Activated CD4-positive, alpha-beta T cell treated with anti-CD3 and anti-CD28 coated beads for 36 hours (primary cell): ENCODE data around the gene CSRNP3. TPM values are rescaled to one million over a fixed set of nuclear protein-coding genes. Genes with fewer than 3 reads are reported as not detected.
"Not testable (repeated sequence)": the region's sequence is repeated elsewhere in the genome, so short reads cannot be mapped to it uniquely, and the experiment has no call there.

Experiments used
- ATAC-seq: fragments of 200-7000 bp; cut with Tn5 transposase; one replicate; pipeline ENCODE4 v1.10.0; 2021; ENCODE audit warnings: mild to moderate bottlenecking, moderate library complexity
- CTCF ChIA-PET: fragments of 350-600 bp; sonication (Branson Sonifier 250); formaldehyde crosslinking; loops from one replicate; lab custom pipeline; 2021; ENCODE audit warnings: antibody characterized with exemption; lab: Charles Lee
- POLR2A ChIA-PET: fragments of 350-600 bp; sonication (Branson Sonifier 250); formaldehyde crosslinking; loops from one replicate; lab custom pipeline; 2021; ENCODE audit warnings: antibody characterized with exemption, inconsistent platforms; lab: Charles Lee
- DNase-seq: peaks from one replicate; pipeline ENCODE4 v3.0.0-alpha.2; 2020
- H3K27ac Mint-ChIP-seq: one replicate; pipeline ENCODE4 v1.8.0; 2021; ENCODE audit warnings: mixed read lengths
- H3K27me3 Mint-ChIP-seq: one replicate; pipeline ENCODE4 v1.8.0; 2021; ENCODE audit warnings: mixed read lengths
- H3K36me3 Mint-ChIP-seq: one replicate; pipeline ENCODE4 v1.8.0; 2021; ENCODE audit warnings: low read depth, mixed read lengths
- H3K4me1 Mint-ChIP-seq: one replicate; pipeline ENCODE4 v1.8.0; 2021; ENCODE audit warnings: mixed read lengths
- H3K4me3 Mint-ChIP-seq: one replicate; pipeline ENCODE4 v1.8.0; 2021; ENCODE audit warnings: mild to moderate bottlenecking, moderate library complexity, mixed read lengths
- H3K9me3 Mint-ChIP-seq: one replicate; pipeline ENCODE4 v1.8.0; 2021; ENCODE audit warnings: low read depth, mixed read lengths
- intact Hi-C, 2 experiments: fragments of 100-400 bp; cut with DNase I in 1 of 2; cut with micrococcal nuclease in 1 of 2; formaldehyde crosslinking; loops; one replicate each; pipeline versions ENCODE4 v1.14.2 to v1.15.1; 2022 to 2024; cut with DNase I, micrococcal nuclease
- total RNA-seq, 2 experiments: library from RNA; stranded (reverse); gene quantifications; one replicate each; pipeline ENCODE4 v1.2.3, GENCODE V29; 2021

Gene CSRNP3
- total RNA-seq, 2 experiments from 2014 or later = not detected

- Mint-ChIP-seq H3K27ac (no peak overlapping the region), H3K27me3 (no peaks in the 10 kb centered on the region), H3K36me3 (no peaks in the 10 kb centered on the region), H3K4me1 (no peaks in the 10 kb centered on the region), H3K4me3 (no peak overlapping the region), H3K9me3 (no peaks in the 10 kb centered on the region)
- ChIA-PET POLR2A (no interaction called here), CTCF (no interaction called here)
- intact Hi-C loops = no loop called here
- no peak for DNase-seq
- ATAC-seq = no peak
Measured at GRCh38 chr2:165572151-165572550, 102.7 kb downstream of the CSRNP3 start.

GRCh38 chr2:165573534-165574461 is 104.3 kb downstream of the CSRNP3 start:
- CTCF ChIA-PET = interaction anchor here (0.7 to 0.8 kb wide), 2 partner anchors 11 to 539 kb away, joined by 3 read pairs; no protein-coding TSS in a partner anchor
- H3K36me3 Mint-ChIP-seq = no peaks in the 10 kb centered on the region
- H3K9me3 Mint-ChIP-seq = no peaks in the 10 kb centered on the region
- DNase-seq = no peak
- no peaks in the 10 kb centered on the region for H3K4me1 Mint-ChIP-seq
- no peak overlapping the region for H3K4me3 Mint-ChIP-seq
- H3K27me3 Mint-ChIP-seq = no peaks in the 10 kb centered on the region
- POLR2A ChIA-PET = no interaction called here
- no peak for ATAC-seq
- intact Hi-C loops = no loop called here
- H3K27ac Mint-ChIP-seq = no peak overlapping the region

GRCh38 chr2:165575044-165575615 is 105.6 kb downstream of the CSRNP3 start:
- no peaks in the 10 kb centered on the region for H3K27me3 Mint-ChIP-seq
- no peak for DNase-seq
- H3K9me3 Mint-ChIP-seq = no peaks in the 10 kb centered on the region
- no peak overlapping the region for H3K27ac Mint-ChIP-seq
- no peaks in the 10 kb centered on the region for H3K4me1 Mint-ChIP-seq
- intact Hi-C loops = no loop called here
- H3K36me3 Mint-ChIP-seq = no peaks in the 10 kb centered on the region
- ChIA-PET POLR2A (no interaction called here), CTCF (no interaction called here)
- ATAC-seq = no peak
- no peak overlapping the region for H3K4me3 Mint-ChIP-seq

GRCh38 chr2:165576409-165577154 is 107.1 kb downstream of the CSRNP3 start:
- intact Hi-C loops = no loop called here
- no peaks in the 10 kb centered on the region for H3K9me3 Mint-ChIP-seq
- H3K27ac Mint-ChIP-seq = no peak overlapping the region
- H3K27me3 Mint-ChIP-seq = no peaks in the 10 kb centered on the region
- ATAC-seq = no peak
- no peaks in the 10 kb centered on the region for H3K4me1 Mint-ChIP-seq
- ChIA-PET POLR2A (no interaction called here), CTCF (no interaction called here)
- H3K36me3 Mint-ChIP-seq = no peaks in the 10 kb centered on the region
- no peak overlapping the region for H3K4me3 Mint-ChIP-seq
- DNase-seq = no peak

- H3K27ac Mint-ChIP-seq = no peak overlapping the region
- POLR2A ChIA-PET = no interaction called here
- intact Hi-C loops = no loop called here
- H3K36me3 Mint-ChIP-seq = no peaks in the 10 kb centered on the region
- H3K27me3 Mint-ChIP-seq = no peaks in the 10 kb centered on the region
- no peak overlapping the region for H3K4me3 Mint-ChIP-seq
- ATAC-seq (no peak), DNase-seq (no peak)
- no peaks in the 10 kb centered on the region for H3K4me1 Mint-ChIP-seq
- H3K9me3 Mint-ChIP-seq = no peaks in the 10 kb centered on the region
- CTCF ChIA-PET = no interaction called here
Measured at GRCh38 chr2:165582409-165582808, 112.9 kb downstream of the CSRNP3 start.

GRCh38 chr2:165582863-165583506 is 113.5 kb downstream of the CSRNP3 start:
- POLR2A ChIA-PET = no interaction called here
- ATAC-seq = no peak
- H3K27me3 Mint-ChIP-seq = no peaks in the 10 kb centered on the region

GRCh38 chr2:165584126-165584654 is 114.7 kb downstream of the CSRNP3 start:
- H3K4me3 Mint-ChIP-seq = no peak overlapping the region
- H3K36me3 Mint-ChIP-seq = no peaks in the 10 kb centered on the region
- H3K27ac Mint-ChIP-seq = no peak overlapping the region
- DNase-seq (no peak), ATAC-seq (no peak)
- H3K9me3 Mint-ChIP-seq = no peaks in the 10 kb centered on the region
- intact Hi-C loops = no loop called here
- H3K4me1 Mint-ChIP-seq = no peaks in the 10 kb centered on the region
- H3K27me3 Mint-ChIP-seq = no peaks in the 10 kb centered on the region
- CTCF ChIA-PET = interaction anchor here (0.6 to 1.5 kb wide), 3 partner anchors 11 to 567 kb away, joined by 3 read pairs; no protein-coding TSS in a partner anchor
- POLR2A ChIA-PET = no interaction called here

More at GRCh38 chr2:165582863-165583506, 113.5 kb downstream of the CSRNP3 start:
- no peak for DNase-seq
- Mint-ChIP-seq H3K9me3 (no peaks in the 10 kb centered on the region), H3K27ac (no peak overlapping the region), H3K36me3 (no peaks in the 10 kb centered on the region), H3K4me3 (no peak overlapping the region), H3K4me1 (no peaks in the 10 kb centered on the region)
- intact Hi-C loops = no loop called here
- CTCF ChIA-PET = no interaction called here

- intact Hi-C loops = no loop called here
- POLR2A ChIA-PET = no interaction called here
Measured at GRCh38 chr2:165586019-165586418, 116.5 kb downstream of the CSRNP3 start.

GRCh38 chr2:165587335-165587938 is 117.9 kb downstream of the CSRNP3 start:
- Mint-ChIP-seq H3K36me3 (no peaks in the 10 kb centered on the region), H3K9me3 (peaks cover 5% of the 10 kb centered on the region), H3K27ac (no peak overlapping the region), H3K4me1 (no peaks in the 10 kb centered on the region), H3K27me3 (no peaks in the 10 kb centered on the region), H3K4me3 (no peak overlapping the region)
- POLR2A ChIA-PET = interaction anchor here (0.6 kb wide), 1 partner anchor 77 kb away, joined by 4 read pairs; no protein-coding TSS in a partner anchor
- CTCF ChIA-PET = interaction anchor here (1.2 kb wide), 1 partner anchor 9 kb away, joined by 3 read pairs; no protein-coding TSS in a partner anchor
- ATAC-seq (no peak), DNase-seq (no peak)
- intact Hi-C loops = no loop called here

More at GRCh38 chr2:165586019-165586418, 116.5 kb downstream of the CSRNP3 start:
- Mint-ChIP-seq H3K27ac (no peak overlapping the region), H3K27me3 (no peaks in the 10 kb centered on the region), H3K9me3 (peaks cover 3% of the 10 kb centered on the region), H3K4me1 (no peaks in the 10 kb centered on the region), H3K4me3 (no peak overlapping the region), H3K36me3 (no peaks in the 10 kb centered on the region)
- DNase-seq (no peak), ATAC-seq (no peak)
- CTCF ChIA-PET = no interaction called here

GRCh38 chr2:165590999-165591398 is 121.5 kb downstream of the CSRNP3 start:
- H3K27me3 Mint-ChIP-seq, H3K36me3 Mint-ChIP-seq, intact Hi-C loops, POLR2A ChIA-PET, H3K4me3 Mint-ChIP-seq, CTCF ChIA-PET, ATAC-seq, H3K4me1 Mint-ChIP-seq, H3K27ac Mint-ChIP-seq, DNase-seq, H3K9me3 Mint-ChIP-seq: not testable (repeated sequence)
